ENCODE measurements around the gene ITPR2.

DNA sequence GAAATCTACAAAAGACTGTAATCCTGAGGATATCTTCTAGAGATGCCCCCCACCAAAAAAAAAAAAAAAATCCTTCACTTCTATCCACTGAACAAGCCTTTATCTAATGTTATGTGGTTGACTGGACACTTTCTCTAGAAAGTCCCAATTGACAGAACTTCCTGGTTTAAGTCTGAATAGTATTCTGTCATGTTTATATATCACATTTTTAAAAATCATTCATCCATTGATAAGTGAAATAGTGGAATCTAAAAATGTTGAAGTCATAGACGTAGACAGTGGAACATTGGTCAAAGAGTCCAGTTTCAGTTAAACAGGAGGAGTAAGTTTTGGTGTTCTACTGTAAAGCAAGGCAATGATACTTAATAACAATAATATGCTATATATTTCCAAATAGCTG lies 340.6 kb downstream of the ITPR2 start:
- no peak for TF ChIP-seq CTCF (IDR thresholded peaks at IDR 0.05)
- TF ChIP-seq POLR2A (IDR thresholded peaks at IDR 0.05), result no peak
